ENCODE measurements around the gene UGT1A8. TPM values are rescaled to one million over a fixed set of nuclear protein-coding genes. Genes with fewer than 3 reads are reported as not detected.
"Not testable (repeated sequence)": the region's sequence is repeated elsewhere in the genome, so short reads cannot be mapped to it uniquely, and the experiment has no call there.

UGT1A8 gene
- total RNA-seq, 1 experiment from 2014 or later, result 0.17 TPM

DNA sequence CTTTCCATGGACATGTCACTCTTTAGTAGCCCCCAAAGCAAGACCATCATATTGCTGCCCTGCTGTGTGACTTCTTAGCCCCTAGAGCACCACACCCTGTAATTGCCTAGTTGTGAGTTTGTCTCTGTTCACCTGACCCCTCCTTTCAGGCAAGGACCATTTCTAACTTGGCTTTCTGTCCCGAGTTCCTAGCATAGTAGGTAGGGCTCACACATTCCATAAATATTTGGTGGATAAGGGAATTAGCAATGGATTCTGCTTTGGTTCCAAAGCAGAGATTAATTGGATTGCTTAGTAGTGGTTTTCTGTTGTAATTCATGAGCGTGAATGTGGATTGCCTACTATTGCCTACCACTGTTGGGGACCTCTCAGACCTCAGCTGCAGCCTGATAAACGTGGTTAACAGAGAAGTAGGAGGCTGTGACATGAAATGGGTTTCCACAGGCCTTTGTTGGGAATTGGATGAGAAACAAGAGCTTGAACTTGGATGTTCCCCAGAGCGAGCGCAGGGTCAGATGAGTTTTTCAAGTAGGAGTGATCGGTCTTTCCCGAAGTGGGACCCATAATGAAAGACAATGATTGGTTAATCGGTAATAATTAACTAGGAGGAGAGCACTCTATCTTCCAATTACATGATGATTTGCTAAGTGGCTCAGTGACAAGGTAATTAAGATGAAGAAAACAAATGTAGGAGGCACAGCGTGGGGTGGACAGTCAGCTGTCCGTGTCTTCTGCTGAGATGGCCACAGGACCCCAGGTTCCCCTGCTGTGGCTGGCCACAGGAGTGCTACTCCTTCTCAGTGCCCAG, 129.2 kb downstream of the UGT1A8 start:
- H3K27me3 ChIP-seq (ENCODE audit: insufficient read depth, low read depth), result no peaks in the 10 kb centered on the region
- no peaks in the 10 kb centered on the region for H3K4me1 ChIP-seq (replicated peaks; ENCODE audit: insufficient read depth)
- no peak overlapping the region for H3K4me2 ChIP-seq
- H3K9me3 ChIP-seq (ENCODE audit: insufficient read depth, low read depth), result peaks cover 9% of the 10 kb centered on the region
- peaks cover 84% of the 10 kb centered on the region for H3K36me3 ChIP-seq (ENCODE audit: low read depth)
- ChIA-PET CTCF (no interaction called here), POLR2A (ENCODE audit: unreplicated experiment) (interaction anchor here (0.7 kb wide), 1 partner anchor 50 kb away, joined by 11 read pairs; no protein-coding TSS in a partner anchor)
- H3K4me3 ChIP-seq, result no peak overlapping the region
- peak in 1 of 2 experiments; percentile 23 for DNase-seq
- peaks cover 45% of the 10 kb centered on the region for H3F3A ChIP-seq (ENCODE audit: insufficient read depth, low read depth)
- intact Hi-C loops (cut with micrococcal nuclease; ENCODE audit: unreplicated experiment), result no loop called here
- H3K79me2 ChIP-seq (ENCODE audit: low read depth), result peaks cover 95% of the 10 kb centered on the region
- peaks cover 13% of the 10 kb centered on the region for H4K20me1 ChIP-seq (ENCODE audit: insufficient read depth)
- no TSS peak for BruUV-seq (replicated peaks)
- H3K27ac ChIP-seq, result no peak overlapping the region
- TF ChIP-seq, protein P1, sequence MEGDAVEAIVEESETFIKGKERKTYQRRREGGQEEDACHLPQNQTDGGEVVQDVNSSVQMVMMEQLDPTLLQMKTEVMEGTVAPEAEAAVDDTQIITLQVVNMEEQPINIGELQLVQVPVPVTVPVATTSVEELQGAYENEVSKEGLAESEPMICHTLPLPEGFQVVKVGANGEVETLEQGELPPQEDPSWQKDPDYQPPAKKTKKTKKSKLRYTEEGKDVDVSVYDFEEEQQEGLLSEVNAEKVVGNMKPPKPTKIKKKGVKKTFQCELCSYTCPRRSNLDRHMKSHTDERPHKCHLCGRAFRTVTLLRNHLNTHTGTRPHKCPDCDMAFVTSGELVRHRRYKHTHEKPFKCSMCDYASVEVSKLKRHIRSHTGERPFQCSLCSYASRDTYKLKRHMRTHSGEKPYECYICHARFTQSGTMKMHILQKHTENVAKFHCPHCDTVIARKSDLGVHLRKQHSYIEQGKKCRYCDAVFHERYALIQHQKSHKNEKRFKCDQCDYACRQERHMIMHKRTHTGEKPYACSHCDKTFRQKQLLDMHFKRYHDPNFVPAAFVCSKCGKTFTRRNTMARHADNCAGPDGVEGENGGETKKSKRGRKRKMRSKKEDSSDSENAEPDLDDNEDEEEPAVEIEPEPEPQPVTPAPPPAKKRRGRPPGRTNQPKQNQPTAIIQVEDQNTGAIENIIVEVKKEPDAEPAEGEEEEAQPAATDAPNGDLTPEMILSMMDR (conservative IDR thresholded peaks at IDR 0.05), result no peak
- no peak for TF ChIP-seq EZH2 (IDR thresholded peaks at IDR 0.05; ENCODE audit: low read depth)
- H2AFZ ChIP-seq, result no peak overlapping the region
- H3K9me2 ChIP-seq (ENCODE audit: insufficient read depth), result no peaks in the 10 kb centered on the region

DNA sequence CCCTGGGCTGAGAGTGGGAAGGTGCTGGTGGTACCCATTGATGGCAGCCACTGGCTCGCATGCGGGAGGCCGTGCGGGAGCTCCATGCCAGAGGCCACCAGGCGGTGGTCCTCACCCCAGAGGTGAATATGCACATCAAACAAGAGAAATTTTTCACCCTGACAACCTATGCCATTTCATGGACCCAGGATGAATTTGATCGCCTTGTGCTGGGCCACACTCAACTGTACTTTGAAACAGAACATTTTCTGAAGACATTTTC, 129.8 kb downstream of the UGT1A8 start:
- Histone ChIP-seq H2AFZ (no peak overlapping the region), H3K4me3 (no peak overlapping the region), H3K9me3 (ENCODE audit: insufficient read depth, low read depth) (peaks cover 9% of the 10 kb centered on the region), H3F3A (ENCODE audit: insufficient read depth, low read depth) (peaks cover 48% of the 10 kb centered on the region), H3K79me2 (ENCODE audit: low read depth) (peaks cover 95% of the 10 kb centered on the region), H3K4me2 (no peak overlapping the region), H3K27ac (no peak overlapping the region), H3K4me1 (replicated peaks; ENCODE audit: insufficient read depth) (no peaks in the 10 kb centered on the region), H4K20me1 (ENCODE audit: insufficient read depth) (peaks cover 13% of the 10 kb centered on the region), H3K27me3 (ENCODE audit: insufficient read depth, low read depth) (no peaks in the 10 kb centered on the region), H3K9me2 (ENCODE audit: insufficient read depth) (no peaks in the 10 kb centered on the region), H3K36me3 (ENCODE audit: low read depth) (peaks cover 79% of the 10 kb centered on the region)
- TF ChIP-seq EZH2 (IDR thresholded peaks at IDR 0.05; ENCODE audit: low read depth), result no peak
- TF ChIP-seq, protein P1 (conservative IDR thresholded peaks at IDR 0.05), result no peak
- intact Hi-C loops (cut with micrococcal nuclease; ENCODE audit: unreplicated experiment), result no loop called here
- BruUV-seq (replicated peaks), result no TSS peak
- ChIA-PET CTCF (no interaction called here), POLR2A (ENCODE audit: unreplicated experiment) (interaction anchor here (0.7 kb wide), 1 partner anchor 51 kb away, joined by 11 read pairs; no protein-coding TSS in a partner anchor)
- DNase-seq, result no peak

DNA sequence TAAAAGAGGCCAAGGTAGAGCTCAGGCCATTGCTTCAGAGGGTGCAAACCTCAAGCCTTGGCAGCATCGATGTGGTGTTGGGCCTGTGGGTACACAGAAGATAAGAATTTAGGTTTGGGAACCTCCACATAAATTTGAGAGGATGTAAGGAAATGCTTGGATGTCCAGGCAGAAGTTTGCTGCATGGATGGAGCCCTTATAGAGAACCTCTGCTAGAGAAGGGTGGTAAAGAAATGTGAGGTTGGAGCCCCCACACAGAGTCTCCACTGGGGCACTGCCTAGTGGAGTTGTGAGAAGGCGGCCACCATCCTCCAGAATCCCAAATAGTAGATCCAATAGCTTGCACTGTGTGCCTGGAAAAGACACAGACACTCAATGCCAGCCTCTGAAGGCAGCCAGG, 133.3 kb downstream of the UGT1A8 start:
- CTCF ChIA-PET; H2AFZ ChIP-seq; H3K9me2 ChIP-seq (ENCODE audit: insufficient read depth); DNase-seq; H3K9me3 ChIP-seq (ENCODE audit: insufficient read depth, low read depth); H3K4me1 ChIP-seq (replicated peaks; ENCODE audit: insufficient read depth); BruUV-seq (replicated peaks); H3K4me3 ChIP-seq; intact Hi-C loops (cut with micrococcal nuclease; ENCODE audit: unreplicated experiment); H3K4me2 ChIP-seq; POLR2A ChIA-PET (ENCODE audit: unreplicated experiment); H3K27me3 ChIP-seq (ENCODE audit: insufficient read depth, low read depth); H3K27ac ChIP-seq: not testable (repeated sequence)
- peaks cover 98% of the 10 kb centered on the region for H3K79me2 ChIP-seq (ENCODE audit: low read depth)
- peaks cover 83% of the 10 kb centered on the region for H3K36me3 ChIP-seq (ENCODE audit: low read depth)
- peaks cover 31% of the 10 kb centered on the region for H4K20me1 ChIP-seq (ENCODE audit: insufficient read depth)
- H3F3A ChIP-seq (ENCODE audit: insufficient read depth, low read depth), result peaks cover 51% of the 10 kb centered on the region

DNA sequence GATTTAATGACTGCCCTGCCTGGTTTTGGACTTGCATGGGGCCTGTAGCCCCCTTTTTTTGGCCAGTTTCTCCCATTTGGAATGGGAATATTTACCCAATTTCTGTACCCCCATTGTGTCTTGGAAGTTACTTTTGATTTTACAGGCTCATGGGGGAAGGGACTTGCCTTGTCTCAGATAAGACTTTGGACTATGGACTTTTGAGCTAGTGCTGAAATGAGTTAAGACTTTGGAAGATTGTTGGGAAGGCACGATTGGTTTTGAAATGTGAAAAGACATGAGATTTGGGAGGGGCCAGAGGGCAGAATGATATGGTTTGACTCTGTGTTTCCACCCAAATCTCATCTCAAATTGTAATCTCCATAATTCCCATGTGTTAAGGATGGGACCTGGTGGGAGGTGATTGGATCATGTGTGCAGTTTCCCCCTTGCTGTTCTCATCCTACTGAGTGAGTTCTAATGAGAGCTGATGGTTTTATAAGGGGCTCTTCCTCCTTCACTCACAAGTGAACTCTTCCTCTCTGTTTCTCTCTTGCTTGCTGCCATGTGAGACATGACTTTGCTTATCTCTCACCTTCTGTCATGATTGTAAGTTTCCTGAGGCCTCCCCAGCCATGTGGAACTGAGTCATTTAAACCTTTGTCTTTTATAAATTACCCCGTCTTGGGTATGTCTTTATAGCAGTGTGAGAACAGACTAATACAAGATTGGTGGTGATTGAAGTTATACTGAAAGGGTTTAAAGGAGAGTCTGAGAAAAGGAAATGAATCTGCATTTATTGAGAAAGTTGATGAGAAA, 134.0 kb downstream of the UGT1A8 start:
- H3K4me3 ChIP-seq; H2AFZ ChIP-seq; H3K4me2 ChIP-seq; CTCF ChIA-PET; H3K9me2 ChIP-seq (ENCODE audit: insufficient read depth); intact Hi-C loops (cut with micrococcal nuclease; ENCODE audit: unreplicated experiment); H3K9me3 ChIP-seq (ENCODE audit: insufficient read depth, low read depth); H3K4me1 ChIP-seq (replicated peaks; ENCODE audit: insufficient read depth); H3K27me3 ChIP-seq (ENCODE audit: insufficient read depth, low read depth); BruUV-seq (replicated peaks): not testable (repeated sequence)
- peaks cover 53% of the 10 kb centered on the region for H3F3A ChIP-seq (ENCODE audit: insufficient read depth, low read depth)
- peaks cover 31% of the 10 kb centered on the region for H4K20me1 ChIP-seq (ENCODE audit: insufficient read depth)
- POLR2A ChIA-PET (ENCODE audit: unreplicated experiment), result interaction anchor here (0.6 to 0.8 kb wide), 2 partner anchors 9 to 155 kb away, joined by 4 to 7 read pairs; no protein-coding TSS in a partner anchor
- 0 out of 2 replicates have a peak overlapping the region, but pooled peaks have one; percentile 3 for H3K27ac ChIP-seq
- peaks cover 98% of the 10 kb centered on the region for H3K79me2 ChIP-seq (ENCODE audit: low read depth)
- peaks cover 86% of the 10 kb centered on the region for H3K36me3 ChIP-seq (ENCODE audit: low read depth)
- DNase-seq, result peak in 1 of 2 experiments; percentile 25
